ENCODE results near the gene GPR173. TPM values are rescaled to one million over a fixed set of nuclear protein-coding genes. Genes with fewer than 3 reads are reported as not detected.

The GPR173 gene
- total and polyA plus RNA-seq, 2 of the 8 experiments (the other 6 are each of a cell fraction or from before 2014, with no cell fraction given): 7.0 to 11.3 TPM

DNA sequence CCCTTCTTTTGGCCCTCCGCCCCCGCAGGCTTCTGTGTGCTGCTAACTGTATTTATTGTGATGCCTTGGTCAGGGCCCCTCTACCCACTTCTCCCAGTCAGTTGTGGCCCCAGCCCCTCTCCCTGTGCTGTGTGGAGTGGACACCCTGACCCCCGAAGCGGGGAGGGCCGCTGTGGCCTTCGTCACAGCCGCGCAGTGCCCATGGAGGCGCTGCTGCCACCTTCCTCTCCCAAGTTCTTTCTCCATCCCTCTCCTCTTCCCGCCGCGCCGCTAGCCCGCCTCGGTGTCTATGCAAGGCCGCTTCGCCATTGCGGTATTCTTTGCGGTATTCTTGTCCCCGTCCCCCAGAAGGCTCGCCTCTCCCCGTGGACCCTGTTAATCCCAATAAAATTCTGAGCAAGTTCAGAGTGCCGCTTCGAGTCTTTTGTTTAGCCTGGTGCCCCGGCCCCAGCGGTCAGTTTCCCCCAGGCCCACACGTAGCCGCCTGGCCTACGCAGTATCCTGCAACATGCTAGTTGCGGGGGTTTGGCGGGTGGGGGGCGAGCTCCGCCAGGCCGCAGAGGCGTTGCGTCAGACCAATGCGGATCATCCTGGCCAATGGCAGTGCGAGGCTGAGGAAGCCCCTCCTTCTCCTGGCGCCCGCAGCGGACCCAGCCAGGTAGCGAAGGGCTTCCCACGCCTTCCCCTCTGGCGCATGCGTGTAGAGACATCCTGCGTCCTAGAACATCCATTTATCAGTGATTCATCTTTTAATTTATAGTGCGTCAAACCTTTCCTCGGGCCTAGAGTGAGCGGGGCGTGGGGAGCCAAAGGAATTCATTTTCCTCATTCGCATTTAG, 39.8 kb downstream of the GPR173 start (continued):
- no peak for TF ChIP-seq SIRT6 (IDR thresholded peaks at IDR 0.05; ENCODE audit: low read length)
- no peak for TF ChIP-seq MAFK (IDR thresholded peaks at IDR 0.05; ENCODE audit: low read depth, low read length)
- TF ChIP-seq BACH1 (IDR thresholded peaks at IDR 0.05; ENCODE audit: low read length): no peak
- TF ChIP-seq PHF8 (conservative IDR thresholded peaks at IDR 0.05; ENCODE audit: low read depth, low read length): 0 out of 2 replicates have a peak, but pooled peaks have one; percentile 39
- no peak for TF ChIP-seq BCL11A (IDR thresholded peaks at IDR 0.05; ENCODE audit: low read depth in 2 of 2, low read length in 2 of 2)
- TF ChIP-seq CHD2 (IDR thresholded peaks at IDR 0.05; ENCODE audit: low read length): no peak
- no peak for TF ChIP-seq ASH2L (IDR thresholded peaks at IDR 0.05; ENCODE audit: low read length)
- no peak for TF ChIP-seq RFX5 (IDR thresholded peaks at IDR 0.05; ENCODE audit: borderline replicate concordance, low read depth, low read length)
- peak; percentile 65 for TF ChIP-seq POLR2AphosphoS5 (IDR thresholded peaks at IDR 0.05; ENCODE audit: low read depth, low read length)
- TF ChIP-seq CREB1 (IDR thresholded peaks at IDR 0.05): peak; percentile 57
- TF ChIP-seq SIX5 (IDR thresholded peaks at IDR 0.05; ENCODE audit: low read depth, low read length): no peak
- no peak for TF ChIP-seq TEAD4 (IDR thresholded peaks at IDR 0.05; ENCODE audit: low read depth, low read length)
- TF ChIP-seq TAF7 (optimal IDR thresholded peaks at IDR 0.05; ENCODE audit: borderline replicate concordance, low read depth, low read length): no peak
- no peak for TF ChIP-seq SRF (IDR thresholded peaks at IDR 0.05; ENCODE audit: low read depth, low read length)
- TF ChIP-seq SUZ12 (IDR thresholded peaks at IDR 0.05; ENCODE audit: low read length): no peak
- TF ChIP-seq SP4 (IDR thresholded peaks at IDR 0.05; ENCODE audit: low read length): no peak
- no peak for TF ChIP-seq CTBP2 (IDR thresholded peaks at IDR 0.05; ENCODE audit: borderline replicate concordance, insufficient read depth, insufficient read length, low read length)
- no peak for TF ChIP-seq CBX5 (IDR thresholded peaks at IDR 0.05; ENCODE audit: low read depth, low read length)
- no peak for TF ChIP-seq RBBP5 (IDR thresholded peaks at IDR 0.05; ENCODE audit: borderline replicate concordance, low read depth, low read length)
- TF ChIP-seq CBX8 (IDR thresholded peaks at IDR 0.05; ENCODE audit: borderline replicate concordance, low read depth, low read length): no peak
- TF ChIP-seq, protein P1, sequence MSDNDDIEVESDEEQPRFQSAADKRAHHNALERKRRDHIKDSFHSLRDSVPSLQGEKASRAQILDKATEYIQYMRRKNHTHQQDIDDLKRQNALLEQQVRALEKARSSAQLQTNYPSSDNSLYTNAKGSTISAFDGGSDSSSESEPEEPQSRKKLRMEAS (IDR thresholded peaks at IDR 0.05): no peak
- no peak for TF ChIP-seq HDAC2 (IDR thresholded peaks at IDR 0.05; ENCODE audit: borderline replicate concordance in 1 of 2, low read depth in 2 of 2, low read length in 2 of 2)
- TF ChIP-seq TAF1 (IDR thresholded peaks at IDR 0.05; ENCODE audit: low read depth, low read length): peak; percentile 56; the same call in 1 of the 2 replicates
- no peak for TF ChIP-seq JUND (IDR thresholded peaks at IDR 0.05; ENCODE audit: low read length)
- no peak for TF ChIP-seq TCF12 (IDR thresholded peaks at IDR 0.05; ENCODE audit: low read depth, low read length)
